ENCODE results near the gene ABT1.

- TF ChIP-seq, protein P1, sequence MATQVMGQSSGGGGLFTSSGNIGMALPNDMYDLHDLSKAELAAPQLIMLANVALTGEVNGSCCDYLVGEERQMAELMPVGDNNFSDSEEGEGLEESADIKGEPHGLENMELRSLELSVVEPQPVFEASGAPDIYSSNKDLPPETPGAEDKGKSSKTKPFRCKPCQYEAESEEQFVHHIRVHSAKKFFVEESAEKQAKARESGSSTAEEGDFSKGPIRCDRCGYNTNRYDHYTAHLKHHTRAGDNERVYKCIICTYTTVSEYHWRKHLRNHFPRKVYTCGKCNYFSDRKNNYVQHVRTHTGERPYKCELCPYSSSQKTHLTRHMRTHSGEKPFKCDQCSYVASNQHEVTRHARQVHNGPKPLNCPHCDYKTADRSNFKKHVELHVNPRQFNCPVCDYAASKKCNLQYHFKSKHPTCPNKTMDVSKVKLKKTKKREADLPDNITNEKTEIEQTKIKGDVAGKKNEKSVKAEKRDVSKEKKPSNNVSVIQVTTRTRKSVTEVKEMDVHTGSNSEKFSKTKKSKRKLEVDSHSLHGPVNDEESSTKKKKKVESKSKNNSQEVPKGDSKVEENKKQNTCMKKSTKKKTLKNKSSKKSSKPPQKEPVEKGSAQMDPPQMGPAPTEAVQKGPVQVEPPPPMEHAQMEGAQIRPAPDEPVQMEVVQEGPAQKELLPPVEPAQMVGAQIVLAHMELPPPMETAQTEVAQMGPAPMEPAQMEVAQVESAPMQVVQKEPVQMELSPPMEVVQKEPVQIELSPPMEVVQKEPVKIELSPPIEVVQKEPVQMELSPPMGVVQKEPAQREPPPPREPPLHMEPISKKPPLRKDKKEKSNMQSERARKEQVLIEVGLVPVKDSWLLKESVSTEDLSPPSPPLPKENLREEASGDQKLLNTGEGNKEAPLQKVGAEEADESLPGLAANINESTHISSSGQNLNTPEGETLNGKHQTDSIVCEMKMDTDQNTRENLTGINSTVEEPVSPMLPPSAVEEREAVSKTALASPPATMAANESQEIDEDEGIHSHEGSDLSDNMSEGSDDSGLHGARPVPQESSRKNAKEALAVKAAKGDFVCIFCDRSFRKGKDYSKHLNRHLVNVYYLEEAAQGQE (IDR thresholded peaks at IDR 0.05; ENCODE audit: unreplicated experiment): no peak
- TF ChIP-seq CTCF (conservative IDR thresholded peaks at IDR 0.05; ENCODE audit: low read depth in 2 of 2) (no peak), POLR2AphosphoS5 (IDR thresholded peaks at IDR 0.05; ENCODE audit: low read depth) (no peak), EZH2phosphoT487 (IDR thresholded peaks at IDR 0.05; ENCODE audit: unreplicated experiment) (no peak), NANOG (IDR thresholded peaks at IDR 0.05; ENCODE audit: borderline replicate concordance) (no peak), ETS1 (IDR thresholded peaks at IDR 0.05) (no peak), EZH2 (IDR thresholded peaks at IDR 0.05; ENCODE audit: low read depth, unreplicated experiment) (no peak)
These were observed 2.4 kb downstream of the ABT1 start for GRCh38 chr6:26599134-26599533.
